Tibial nerve (tissue), 4 donors: Measurements from ENCODE around the gene TNFRSF21. TPM values are rescaled to one million over a fixed set of nuclear protein-coding genes. Genes with fewer than 3 reads are reported as not detected.

Source experiments
- DNase-seq, 2 donors: peaks; one replicate each; pipeline ENCODE4 v3.0.0-alpha.2; 2019; ENCODE audit warnings: low spot score in 2 of 2
- H3K27ac ChIP-seq, 4 donors: fragments of 200-600 bp; sonication (generic) in 3 of 4; one replicate each; pipeline ENCODE4 v1.5.1; 2017 to 2019; ENCODE audit warnings: mild to moderate bottlenecking in 1 of 4
- H3K27me3 ChIP-seq, 2 donors: fragments of 200-600 bp; sonication (generic) in 1 of 2; one replicate each; pipeline versions ENCODE4 v1.5.1 to v1.6.0; 2017 to 2019
- H3K36me3 ChIP-seq, 3 donors: fragments of 200-600 bp; sonication (generic); one replicate each; pipeline ENCODE4 v1.5.1; 2018 to 2019
- H3K4me1 ChIP-seq, 4 donors: fragments of 200-600 bp; sonication (generic) in 3 of 4; one replicate each; pipeline ENCODE4 v1.5.1; 2017 to 2019
- H3K4me3 ChIP-seq, 4 donors: fragments of 200-600 bp; sonication (generic) in 3 of 4; one replicate each; pipeline ENCODE4 v1.5.1; 2017 to 2019; ENCODE audit warnings: mild to moderate bottlenecking in 1 of 4, moderate library complexity in 1 of 4
- H3K9me3 ChIP-seq, 4 donors: fragments of 200-600 bp; sonication (generic) in 3 of 4; one replicate each; pipeline ENCODE4 v1.5.1; 2017 to 2019
- CTCF ChIP-seq, 5 experiments: fragments of 200-600 bp in 3 of 5; fragments of 450-650 bp in 2 of 5; sonication (generic) in 3 of 5; IDR thresholded peaks; one replicate each; pipeline ENCODE4 v1.5.1; 2016 to 2019; ENCODE audit warnings: antibody characterized with exemption in 5 of 5, mild to moderate bottlenecking in 3 of 5, moderate library complexity in 2 of 5
- EP300 ChIP-seq, 2 donors: sonication (generic); formaldehyde crosslinking; IDR thresholded peaks; one replicate each; pipeline ENCODE4 v1.6.1; 2017; ENCODE audit warnings: antibody characterized with exemption in 2 of 2, mild to moderate bottlenecking in 1 of 2
- POLR2A ChIP-seq, 2 donors: fragments of 450-650 bp; IDR thresholded peaks; one replicate each; pipeline ENCODE4 v1.6.1; 2017; ENCODE audit warnings: antibody characterized with exemption in 2 of 2, mild to moderate bottlenecking in 2 of 2, moderate library complexity in 2 of 2
- WGBS, 2 donors: methylation state at CpG; one replicate each; pipeline ENCODE4 v1.1.5; 2018; 5-methylcytosine and 5-hydroxymethylcytosine counted together
- total RNA-seq, 4 donors: library from RNA; depleted of rRNA; stranded (reverse); fragments of >200 nt; gene quantifications; one replicate each; pipeline ENCODE4 v1.1.0, GENCODE V29; 2016

The TNFRSF21 gene
- total RNA-seq, 4 donors from 2014 or later, result 5.7 to 8.0 (median 7.6) TPM

GRCh38 chr6:47254051-47254450, 55.7 kb downstream of the TNFRSF21 start:
- no peak overlapping the region for H3K4me3 ChIP-seq
- no peaks in the 10 kb centered on the region for H3K27me3 ChIP-seq
- WGBS, 2 donors, result 90 to 93% methylated on average over 6 of the region's 6 CpGs
- no peaks in the 10 kb centered on the region for H3K4me1 ChIP-seq
- no peak overlapping the region for H3K27ac ChIP-seq
- no peaks in the 10 kb centered on the region for H3K36me3 ChIP-seq
- TF ChIP-seq EP300 (IDR thresholded peaks at IDR 0.05), result no peak
- no peak for TF ChIP-seq CTCF (IDR thresholded peaks at IDR 0.05)
- no peak for TF ChIP-seq POLR2A (IDR thresholded peaks at IDR 0.05)
- no peaks in the 10 kb centered on the region for H3K9me3 ChIP-seq
- DNase-seq, result no peak

- no peaks in the 10 kb centered on the region for H3K9me3 ChIP-seq
- no peak overlapping the region for H3K27ac ChIP-seq
- no peaks in the 10 kb centered on the region for H3K4me1 ChIP-seq
- TF ChIP-seq POLR2A (IDR thresholded peaks at IDR 0.05) (no peak), CTCF (IDR thresholded peaks at IDR 0.05) (no peak), EP300 (IDR thresholded peaks at IDR 0.05) (no peak)
- H3K36me3 ChIP-seq, result no peaks in the 10 kb centered on the region
- no peak overlapping the region for H3K4me3 ChIP-seq
- H3K27me3 ChIP-seq, result no peaks in the 10 kb centered on the region
- WGBS, 2 donors, result 95% methylated on average over 15 of the region's 15 CpGs
- no peak for DNase-seq
Observed at GRCh38 chr6:47253136-47253535, 56.6 kb downstream of the TNFRSF21 start.

GRCh38 chr6:47252633-47253032, 57.1 kb downstream of the TNFRSF21 start:
- no peaks in the 10 kb centered on the region for H3K9me3 ChIP-seq
- H3K36me3 ChIP-seq, result no peaks in the 10 kb centered on the region
- 90 to 95% methylated on average over 6 of the region's 6 CpGs for WGBS, 2 donors
- no peak overlapping the region for H3K4me3 ChIP-seq
- DNase-seq, result no peak
- H3K4me1 ChIP-seq, result no peaks in the 10 kb centered on the region
- H3K27me3 ChIP-seq, result no peaks in the 10 kb centered on the region
- H3K27ac ChIP-seq, result no peak overlapping the region
- TF ChIP-seq CTCF (IDR thresholded peaks at IDR 0.05), result no peak
- TF ChIP-seq EP300 (IDR thresholded peaks at IDR 0.05), result no peak
- no peak for TF ChIP-seq POLR2A (IDR thresholded peaks at IDR 0.05)

- Histone ChIP-seq H3K4me3 (no peak overlapping the region), H3K4me1 (peaks cover 0 to 5% (median 0%) of the 10 kb centered on the region in 4 donors), H3K36me3 (no peaks in the 10 kb centered on the region), H3K27me3 (no peaks in the 10 kb centered on the region), H3K27ac (no peak overlapping the region), H3K9me3 (no peaks in the 10 kb centered on the region)
- WGBS, 2 donors, result 78% methylated on average over 5 of the region's 5 CpGs
- no peak for DNase-seq
- no peak for TF ChIP-seq CTCF (IDR thresholded peaks at IDR 0.05)
- TF ChIP-seq POLR2A (IDR thresholded peaks at IDR 0.05), result no peak
- TF ChIP-seq EP300 (IDR thresholded peaks at IDR 0.05), result no peak
Observed at GRCh38 chr6:47251396-47251795, 58.3 kb downstream of the TNFRSF21 start.

GRCh38 chr6:47250302-47250701, 59.4 kb downstream of the TNFRSF21 start:
- peaks cover 0 to 8% (median 0%) of the 10 kb centered on the region in 4 donors for H3K4me1 ChIP-seq
- no peak for DNase-seq
- no peaks in the 10 kb centered on the region for H3K36me3 ChIP-seq
- no peak overlapping the region for H3K27ac ChIP-seq
- WGBS, 2 donors, result 88 to 89% methylated on average over 1 of the region's 1 CpG
- no peaks in the 10 kb centered on the region for H3K9me3 ChIP-seq
- no peaks in the 10 kb centered on the region for H3K27me3 ChIP-seq
- TF ChIP-seq POLR2A (IDR thresholded peaks at IDR 0.05) (no peak), EP300 (IDR thresholded peaks at IDR 0.05) (no peak), CTCF (IDR thresholded peaks at IDR 0.05) (no peak)
- no peak overlapping the region for H3K4me3 ChIP-seq
